ENCODE data around the gene CRIM1. TPM values are rescaled to one million over a fixed set of nuclear protein-coding genes. Genes with fewer than 3 reads are reported as not detected.

The CRIM1 gene
- polyA plus RNA-seq, 2 of the 4 experiments (the other 2 are of a cell fraction): 127 to 208 TPM

- FAIRE-seq (no peak), ATAC-seq (no peak), DNase-seq (ENCODE audit: low read depth in 1 of 2, low spot score in 1 of 2) (no peak)
- Histone ChIP-seq H3K4me1 (0 out of 3 replicates have a peak, but pooled peaks cover 6% of the 10 kb centered on the region), H3K4me2 (no peak overlapping the region), H3K9me3 (no peaks in the 10 kb centered on the region), H3K27ac (no peak overlapping the region), H3K4me3 (no peak overlapping the region)
- CTCF ChIA-PET: interaction anchor here (0.8 to 1.1 kb wide), 2 partner anchors 77 to 79 kb away, joined by 3 to 5 read pairs; no protein-coding TSS in a partner anchor
- TF ChIP-seq, protein P1, sequence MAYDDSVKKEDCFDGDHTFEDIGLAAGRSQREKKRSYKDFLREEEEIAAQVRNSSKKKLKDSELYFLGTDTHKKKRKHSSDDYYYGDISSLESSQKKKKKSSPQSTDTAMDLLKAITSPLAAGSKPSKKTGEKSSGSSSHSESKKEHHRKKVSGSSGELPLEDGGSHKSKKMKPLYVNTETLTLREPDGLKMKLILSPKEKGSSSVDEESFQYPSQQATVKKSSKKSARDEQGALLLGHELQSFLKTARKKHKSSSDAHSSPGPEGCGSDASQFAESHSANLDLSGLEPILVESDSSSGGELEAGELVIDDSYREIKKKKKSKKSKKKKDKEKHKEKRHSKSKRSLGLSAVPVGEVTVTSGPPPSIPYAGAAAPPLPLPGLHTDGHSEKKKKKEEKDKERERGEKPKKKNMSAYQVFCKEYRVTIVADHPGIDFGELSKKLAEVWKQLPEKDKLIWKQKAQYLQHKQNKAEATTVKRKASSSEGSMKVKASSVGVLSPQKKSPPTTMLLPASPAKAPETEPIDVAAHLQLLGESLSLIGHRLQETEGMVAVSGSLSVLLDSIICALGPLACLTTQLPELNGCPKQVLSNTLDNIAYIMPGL (CRISPR knock-in tag; IDR thresholded peaks at IDR 0.05; ENCODE audit: borderline replicate concordance): no peak
- TF ChIP-seq HOXB13 (CRISPR knock-in tag; IDR thresholded peaks at IDR 0.05; ENCODE audit: low read depth): no peak
- TF ChIP-seq MAZ (IDR thresholded peaks at IDR 0.05; ENCODE audit: borderline replicate concordance, low read depth, low read length): no peak
- WGBS (ENCODE audit: missing lambda C conversion rate): 93% methylated on average over 6 of the region's 6 CpGs
- POLR2A ChIA-PET: no interaction called here
These were observed 231.1 kb downstream of the CRIM1 start for GRCh38 chr2:36586672-36587071.

DNA sequence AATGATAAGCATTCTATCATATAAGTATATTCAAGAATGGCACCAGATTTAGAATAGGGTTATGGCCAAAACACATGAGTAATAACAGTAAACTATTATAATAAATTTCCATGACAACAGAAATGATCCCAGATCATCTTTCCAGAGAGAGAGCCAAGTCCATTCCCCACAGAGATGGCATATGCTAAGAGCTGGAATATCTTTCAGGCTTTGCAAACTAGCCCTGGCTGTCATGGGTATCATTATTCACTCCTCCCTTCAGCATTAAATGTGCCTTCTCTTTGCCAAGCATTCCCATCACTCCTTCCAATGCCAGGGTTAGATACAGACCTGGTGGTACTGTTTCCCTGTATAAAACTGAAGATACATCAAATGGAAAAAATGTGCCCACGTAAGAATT lies 231.5 kb downstream of the CRIM1 start:
- WGBS (ENCODE audit: missing lambda C conversion rate): 90% methylated on average over 1 of the region's 1 CpG
- no peak for ATAC-seq
- Histone ChIP-seq H3K4me1 (0 out of 3 replicates have a peak, but pooled peaks cover 11% of the 10 kb centered on the region), H3K27ac (no peak overlapping the region), H3K4me3 (no peak overlapping the region), H3K9me3 (no peaks in the 10 kb centered on the region), H3K4me2 (no peak overlapping the region)
- no peak for FAIRE-seq
- DNase-seq (ENCODE audit: low read depth in 1 of 2, low spot score in 1 of 2): no peak
- no peak for TF ChIP-seq BHLHE40 (IDR thresholded peaks at IDR 0.05; ENCODE audit: low read depth, low read length)
- no peak for TF ChIP-seq RAD21 (conservative IDR thresholded peaks at IDR 0.05 in 1 of 2, IDR thresholded peaks at IDR 0.05 in 1 of 2)
- TF ChIP-seq ESRRA (IDR thresholded peaks at IDR 0.05; ENCODE audit: borderline replicate concordance, low read length): no peak
- TF ChIP-seq PBX3 (IDR thresholded peaks at IDR 0.05): no peak
- no peak for TF ChIP-seq CBX2 (IDR thresholded peaks at IDR 0.05; ENCODE audit: borderline replicate concordance, low read depth)
- TF ChIP-seq ZSCAN20 (CRISPR knock-in tag; IDR thresholded peaks at IDR 0.05): no peak
- no peak for TF ChIP-seq BCL3 (IDR thresholded peaks at IDR 0.05)
- no peak for TF ChIP-seq PHF8 (IDR thresholded peaks at IDR 0.05; ENCODE audit: borderline replicate concordance, low read depth)
- no peak for TF ChIP-seq POLR2AphosphoS2 (conservative IDR thresholded peaks at IDR 0.05; ENCODE audit: low read length)
- TF ChIP-seq HOXA7 (CRISPR knock-in tag; IDR thresholded peaks at IDR 0.05): no peak
- no peak for TF ChIP-seq ELK1 (IDR thresholded peaks at IDR 0.05; ENCODE audit: low read depth, low read length)
- no peak for TF ChIP-seq HEYL (CRISPR knock-in tag; IDR thresholded peaks at IDR 0.05)
- no peak for TF ChIP-seq CHD4 (IDR thresholded peaks at IDR 0.05; ENCODE audit: borderline replicate concordance)
- TF ChIP-seq, protein P2, sequence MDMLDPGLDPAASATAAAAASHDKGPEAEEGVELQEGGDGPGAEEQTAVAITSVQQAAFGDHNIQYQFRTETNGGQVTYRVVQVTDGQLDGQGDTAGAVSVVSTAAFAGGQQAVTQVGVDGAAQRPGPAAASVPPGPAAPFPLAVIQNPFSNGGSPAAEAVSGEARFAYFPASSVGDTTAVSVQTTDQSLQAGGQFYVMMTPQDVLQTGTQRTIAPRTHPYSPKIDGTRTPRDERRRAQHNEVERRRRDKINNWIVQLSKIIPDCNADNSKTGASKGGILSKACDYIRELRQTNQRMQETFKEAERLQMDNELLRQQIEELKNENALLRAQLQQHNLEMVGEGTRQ (IDR thresholded peaks at IDR 0.05): no peak
- TF ChIP-seq RNF2 (IDR thresholded peaks at IDR 0.05; ENCODE audit: borderline replicate concordance, low read depth): no peak
- TF ChIP-seq HDAC2 (IDR thresholded peaks at IDR 0.05): no peak
- ChIA-PET POLR2A (no interaction called here), CTCF (interaction anchor here (0.8 to 1.1 kb wide), 2 partner anchors 77 to 78 kb away, joined by 3 to 5 read pairs; no protein-coding TSS in a partner anchor)
